ENCODE data around the gene NRP2.

DNA sequence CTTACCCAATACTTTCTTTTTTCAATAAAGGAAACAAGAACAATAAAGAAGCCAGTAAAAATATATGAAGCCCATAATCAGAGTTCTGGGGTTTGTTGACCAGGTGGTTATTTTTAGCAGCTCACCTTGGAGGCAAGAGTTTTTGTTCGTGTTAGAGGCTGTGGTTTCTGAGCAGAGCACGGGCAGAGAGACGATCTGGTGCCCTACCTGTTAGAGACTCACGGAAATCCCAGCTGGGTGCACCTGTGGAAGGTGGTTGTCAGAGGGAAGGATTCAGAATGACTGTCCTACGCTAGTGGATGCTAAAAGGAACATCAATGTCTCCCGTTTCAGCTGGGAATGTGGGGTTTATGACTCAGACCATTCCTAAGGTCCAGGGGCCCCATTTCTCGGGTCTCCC, 87.6 kb downstream of the NRP2 start:
- TF ChIP-seq POLR2A (IDR thresholded peaks at IDR 0.05; ENCODE audit: low read length) (no peak), GATA1 (IDR thresholded peaks at IDR 0.05; ENCODE audit: low read depth, low read length) (no peak)

Data from erythroblast (primary cell).